ENCODE measurements around the gene TLE2.
"Not testable (repeated sequence)": the region's sequence is repeated elsewhere in the genome, so short reads cannot be mapped to it uniquely, and the experiment has no call there.

TLE2 gene

DNA sequence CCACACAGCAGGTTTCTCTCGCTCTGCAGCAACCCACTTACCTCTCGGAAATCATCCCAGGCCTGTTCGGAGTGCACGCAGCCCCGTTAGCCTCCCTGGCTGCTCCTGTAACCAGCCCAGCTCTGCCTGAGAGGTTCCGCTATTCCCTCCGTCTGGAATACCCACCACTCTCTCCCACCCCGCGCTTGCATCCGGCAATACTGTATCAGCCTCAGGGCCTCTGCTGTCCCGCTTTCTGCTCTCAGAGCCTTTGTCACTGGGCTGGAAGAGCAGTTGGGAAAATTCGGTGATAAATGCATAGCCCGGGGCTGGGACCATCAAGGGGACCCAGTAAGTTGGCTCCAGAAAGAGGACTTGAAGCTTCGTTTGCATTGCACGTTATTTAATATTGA, 52.5 kb downstream of the TLE2 start:
- peak overlapping the region; percentile 76 for H3K4me3 ChIP-seq
- DNase-seq (ENCODE audit: low spot score), result no peak
- H3K27ac ChIP-seq, result peak overlapping the region in 1 of 2 donors; percentile 24
- TF ChIP-seq, protein P1, sequence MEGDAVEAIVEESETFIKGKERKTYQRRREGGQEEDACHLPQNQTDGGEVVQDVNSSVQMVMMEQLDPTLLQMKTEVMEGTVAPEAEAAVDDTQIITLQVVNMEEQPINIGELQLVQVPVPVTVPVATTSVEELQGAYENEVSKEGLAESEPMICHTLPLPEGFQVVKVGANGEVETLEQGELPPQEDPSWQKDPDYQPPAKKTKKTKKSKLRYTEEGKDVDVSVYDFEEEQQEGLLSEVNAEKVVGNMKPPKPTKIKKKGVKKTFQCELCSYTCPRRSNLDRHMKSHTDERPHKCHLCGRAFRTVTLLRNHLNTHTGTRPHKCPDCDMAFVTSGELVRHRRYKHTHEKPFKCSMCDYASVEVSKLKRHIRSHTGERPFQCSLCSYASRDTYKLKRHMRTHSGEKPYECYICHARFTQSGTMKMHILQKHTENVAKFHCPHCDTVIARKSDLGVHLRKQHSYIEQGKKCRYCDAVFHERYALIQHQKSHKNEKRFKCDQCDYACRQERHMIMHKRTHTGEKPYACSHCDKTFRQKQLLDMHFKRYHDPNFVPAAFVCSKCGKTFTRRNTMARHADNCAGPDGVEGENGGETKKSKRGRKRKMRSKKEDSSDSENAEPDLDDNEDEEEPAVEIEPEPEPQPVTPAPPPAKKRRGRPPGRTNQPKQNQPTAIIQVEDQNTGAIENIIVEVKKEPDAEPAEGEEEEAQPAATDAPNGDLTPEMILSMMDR (IDR thresholded peaks at IDR 0.05), result no peak

DNA sequence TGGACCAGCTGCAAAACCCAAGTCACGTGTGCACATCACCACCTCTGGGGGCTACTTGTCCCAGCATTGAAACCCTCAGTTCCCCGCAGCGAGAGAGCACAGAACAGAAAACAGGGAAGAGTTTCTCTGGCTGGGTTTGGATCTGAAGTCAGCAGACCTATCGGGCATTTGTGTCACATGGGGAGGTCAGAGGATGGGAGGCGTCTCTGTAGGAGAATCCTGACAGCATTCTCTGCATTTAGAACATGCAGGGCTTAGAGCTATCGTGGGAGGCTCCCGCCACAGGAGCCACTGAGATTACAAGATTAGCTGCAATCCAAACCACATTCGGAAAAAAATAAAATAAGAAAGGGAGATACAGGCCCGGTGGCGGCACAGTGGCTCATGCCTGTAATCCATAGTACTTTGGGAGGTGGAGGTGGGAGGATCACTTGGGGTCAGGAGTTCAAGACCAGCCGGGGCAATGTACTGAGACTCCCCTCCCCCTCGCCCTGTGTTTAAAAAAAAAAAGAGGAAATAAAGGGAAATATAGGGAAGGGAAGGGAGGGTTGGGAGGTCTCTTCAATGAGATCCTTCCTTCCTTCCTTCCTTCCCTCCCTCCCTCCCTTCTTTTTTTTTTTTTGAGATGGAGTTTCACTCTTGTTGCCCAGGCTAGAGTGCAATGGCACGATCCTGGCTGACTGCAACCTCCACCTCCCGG, 54.6 kb downstream of the TLE2 start:
- H3K4me3 ChIP-seq, result no peak overlapping the region
- peak; percentile 80 for DNase-seq (ENCODE audit: low spot score)
- H3K27ac ChIP-seq, result peak overlapping the region; percentile 53 to 73
- TF ChIP-seq, protein P1 (IDR thresholded peaks at IDR 0.05), result no peak

DNA sequence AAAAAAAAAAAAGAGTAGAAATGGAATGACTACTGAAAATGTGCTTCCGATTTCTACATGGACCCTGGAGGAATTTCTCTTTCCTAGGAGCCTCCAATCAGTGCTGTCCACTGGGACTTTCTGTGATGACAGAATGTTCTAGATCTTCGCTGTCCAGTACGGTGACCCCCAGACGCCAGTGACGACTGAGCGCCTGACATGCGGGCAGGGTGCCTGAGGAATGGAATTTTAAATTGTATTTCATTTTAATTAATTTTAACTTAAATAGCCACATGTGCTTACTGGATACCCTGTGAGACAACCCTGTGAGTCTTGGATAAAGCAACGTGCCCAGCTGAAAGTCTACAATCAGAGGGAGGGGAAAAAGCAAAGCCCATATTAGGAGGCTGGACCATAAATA, 55.9 kb downstream of the TLE2 start:
- TF ChIP-seq, protein P1 (IDR thresholded peaks at IDR 0.05), result no peak
- peak overlapping the region; percentile 53 to 84 for H3K27ac ChIP-seq
- no peak overlapping the region for H3K4me3 ChIP-seq
- DNase-seq (ENCODE audit: low spot score), result no peak

DNA sequence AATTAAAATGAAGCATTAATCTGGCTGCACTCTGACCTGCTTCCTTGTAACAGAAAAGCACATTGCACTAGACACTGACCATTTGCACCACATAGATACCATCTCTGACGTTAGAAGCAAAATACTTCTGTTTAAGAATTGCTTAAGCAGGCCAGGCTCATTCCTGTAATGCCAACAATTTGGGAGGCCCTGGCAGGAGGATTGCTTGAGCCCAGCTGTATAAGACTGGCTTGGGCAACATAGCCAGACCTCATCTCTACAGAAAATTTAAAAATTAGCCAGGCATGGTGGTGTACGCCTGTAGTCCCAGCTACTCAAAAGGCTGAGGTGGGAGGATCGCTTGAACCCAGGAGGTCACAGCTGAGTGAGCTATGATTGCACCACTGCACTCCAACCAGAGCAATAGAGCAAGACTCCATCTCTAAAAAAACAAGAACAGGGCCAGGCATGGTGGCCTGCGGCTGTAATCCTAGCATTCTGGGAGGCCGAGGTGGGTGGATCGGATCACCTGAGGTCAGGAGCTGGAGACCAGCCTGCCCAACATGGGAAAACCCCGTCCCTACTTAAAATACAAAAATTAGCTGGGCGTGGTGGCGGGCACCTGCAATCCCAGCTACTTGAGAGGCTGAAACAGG, 58.8 kb downstream of the TLE2 start:
- no peak for DNase-seq (ENCODE audit: low spot score)
- H3K4me3 ChIP-seq, result no peak overlapping the region
- TF ChIP-seq, protein P1 (IDR thresholded peaks at IDR 0.05), result no peak
- peak overlapping the region in 1 of 2 donors; percentile 84 for H3K27ac ChIP-seq

DNA sequence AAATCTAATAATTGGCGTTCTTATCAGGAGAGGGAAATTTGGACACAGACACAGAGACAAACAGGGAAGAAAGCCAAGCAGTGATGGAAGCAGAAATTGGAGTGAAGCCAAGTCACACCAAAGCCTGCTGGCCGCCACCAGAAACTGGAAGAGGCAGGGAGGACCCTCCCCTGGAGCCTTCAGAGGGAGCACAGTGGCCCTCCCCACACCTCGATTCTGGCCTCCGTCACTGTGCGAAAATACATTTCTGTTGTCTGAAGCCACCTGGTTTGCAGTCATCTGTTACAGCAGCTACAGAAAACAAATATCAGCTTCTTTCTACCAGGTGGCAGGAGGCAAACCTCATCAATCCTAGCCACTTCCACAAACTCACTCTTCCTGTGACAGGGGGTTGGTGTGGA, 60.0 kb downstream of the TLE2 start:
- H3K27ac ChIP-seq, result peak overlapping the region in 1 of 2 donors; percentile 82
- TF ChIP-seq, protein P1 (IDR thresholded peaks at IDR 0.05), result no peak
- DNase-seq (ENCODE audit: low spot score), result peak; percentile 82
- H3K4me3 ChIP-seq, result no peak overlapping the region

DNA sequence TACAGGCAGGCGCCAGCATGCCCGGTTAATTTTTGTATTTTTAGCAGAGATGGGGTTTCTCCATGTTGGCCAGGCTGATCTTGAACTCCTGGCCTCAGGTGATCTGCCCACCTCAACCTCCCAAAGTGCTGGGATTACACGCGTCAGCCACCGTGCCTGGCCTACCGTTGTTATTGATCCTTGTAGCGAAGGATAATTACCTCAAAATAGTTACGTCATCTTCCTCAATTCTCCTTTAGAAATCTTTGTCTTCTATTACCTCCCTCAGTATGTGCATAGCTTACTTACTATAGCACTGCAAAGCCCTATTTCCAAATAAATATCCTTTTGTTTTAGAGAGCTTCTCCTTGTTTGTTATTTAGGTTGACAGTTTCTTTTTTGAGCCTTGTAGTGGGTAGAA, 61.1 kb downstream of the TLE2 start:
- Histone ChIP-seq H3K4me3 (no peak overlapping the region), H3K27ac (no peak overlapping the region)
- TF ChIP-seq, protein P1 (IDR thresholded peaks at IDR 0.05), result no peak
- no peak for DNase-seq (ENCODE audit: low spot score)

DNA sequence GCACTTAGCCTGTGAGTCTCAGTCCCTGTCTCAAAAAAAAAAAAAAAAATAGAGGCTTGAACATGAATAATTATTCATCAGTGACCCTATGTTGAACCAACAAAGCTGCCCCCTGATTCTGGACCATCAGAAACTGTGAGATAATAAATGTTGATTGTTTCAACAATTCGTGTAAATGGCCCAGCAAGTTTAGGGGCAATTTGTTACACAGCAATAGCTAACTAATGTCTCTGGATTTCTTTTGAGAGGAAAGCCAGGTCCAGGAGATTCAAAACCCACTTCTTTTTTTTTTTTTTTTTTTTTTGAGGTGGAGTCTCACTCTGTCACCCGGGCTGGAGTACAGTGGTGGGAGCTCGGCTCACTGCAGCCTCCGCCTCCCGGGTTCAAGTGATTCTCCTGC, 64.2 kb downstream of the TLE2 start:
- no peak for DNase-seq (ENCODE audit: low spot score)
- TF ChIP-seq, protein P1 (IDR thresholded peaks at IDR 0.05), result no peak
- Histone ChIP-seq H3K4me3 (no peak overlapping the region), H3K27ac (no peak overlapping the region)

DNA sequence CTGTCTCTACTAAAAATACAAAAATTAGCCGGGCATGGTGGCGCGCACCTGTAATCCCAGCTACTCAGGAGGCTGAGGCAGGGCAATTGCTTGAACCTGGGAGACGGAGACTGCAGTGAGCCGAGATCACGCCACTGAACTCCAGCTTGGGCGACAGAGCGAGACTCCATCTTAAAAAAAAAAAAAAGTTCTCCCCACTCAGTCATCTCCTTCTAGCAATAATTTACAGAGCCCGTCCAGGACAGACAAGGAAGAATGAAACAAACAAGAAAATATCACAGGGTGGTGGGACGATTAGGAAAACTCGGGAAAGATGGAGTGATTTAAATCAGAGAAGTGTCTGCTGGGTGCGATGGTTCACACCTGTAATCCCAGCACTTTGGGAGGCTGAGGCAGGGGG, 65.4 kb downstream of the TLE2 start:
- not testable (repeated sequence) for DNase-seq (ENCODE audit: low spot score); H3K27ac ChIP-seq; H3K4me3 ChIP-seq
